ENCODE results near the gene VPS33A. TPM values are rescaled to one million over a fixed set of nuclear protein-coding genes. Genes with fewer than 3 reads are reported as not detected.

The VPS33A gene
- total RNA-seq, 1 donor from 2014 or later: 22.2 TPM

- H3K4me3 Mint-ChIP-seq (ENCODE audit: unreplicated experiment): no peak overlapping the region
- no peak for DNase-seq (ENCODE audit: extremely low spot score, unreplicated experiment)
- H3K36me3 Mint-ChIP-seq (ENCODE audit: unreplicated experiment): no peaks in the 10 kb centered on the region
- no peak for TF ChIP-seq CTCF (IDR thresholded peaks at IDR 0.05)
- peaks cover 12% of the 10 kb centered on the region for H3K27me3 Mint-ChIP-seq (ENCODE audit: unreplicated experiment)
- peaks cover 5% of the 10 kb centered on the region for H3K9me3 Mint-ChIP-seq (ENCODE audit: unreplicated experiment)
- H3K27ac Mint-ChIP-seq (ENCODE audit: unreplicated experiment): no peak overlapping the region
- H3K4me1 Mint-ChIP-seq (ENCODE audit: unreplicated experiment): peaks cover 3% of the 10 kb centered on the region
Measured at GRCh38 chr12:122195405-122195804, 70.9 kb downstream of the VPS33A start.

- Mint-ChIP-seq H3K27ac (ENCODE audit: unreplicated experiment) (no peak overlapping the region), H3K36me3 (ENCODE audit: unreplicated experiment) (no peaks in the 10 kb centered on the region), H3K9me3 (ENCODE audit: unreplicated experiment) (peaks cover 5% of the 10 kb centered on the region), H3K27me3 (ENCODE audit: unreplicated experiment) (peaks cover 12% of the 10 kb centered on the region), H3K4me1 (ENCODE audit: unreplicated experiment) (peaks cover 3% of the 10 kb centered on the region), H3K4me3 (ENCODE audit: unreplicated experiment) (no peak overlapping the region)
- DNase-seq (ENCODE audit: extremely low spot score, unreplicated experiment): no peak
- no peak for TF ChIP-seq CTCF (IDR thresholded peaks at IDR 0.05)
Measured at GRCh38 chr12:122194804-122195203, 71.5 kb downstream of the VPS33A start.

- TF ChIP-seq CTCF (IDR thresholded peaks at IDR 0.05): no peak
- H3K9me3 Mint-ChIP-seq (ENCODE audit: unreplicated experiment): peaks cover 5% of the 10 kb centered on the region
- H3K4me3 Mint-ChIP-seq (ENCODE audit: unreplicated experiment): no peak overlapping the region
- H3K27ac Mint-ChIP-seq (ENCODE audit: unreplicated experiment): no peak overlapping the region
- H3K4me1 Mint-ChIP-seq (ENCODE audit: unreplicated experiment): no peaks in the 10 kb centered on the region
- H3K27me3 Mint-ChIP-seq (ENCODE audit: unreplicated experiment): peaks cover 12% of the 10 kb centered on the region
- DNase-seq (ENCODE audit: extremely low spot score, unreplicated experiment): no peak
- H3K36me3 Mint-ChIP-seq (ENCODE audit: unreplicated experiment): no peaks in the 10 kb centered on the region
Measured at GRCh38 chr12:122192441-122192840, 73.9 kb downstream of the VPS33A start.

GRCh38 chr12:122190842-122191668, 75.2 kb downstream of the VPS33A start:
- peaks cover 5% of the 10 kb centered on the region for H3K9me3 Mint-ChIP-seq (ENCODE audit: unreplicated experiment)
- H3K36me3 Mint-ChIP-seq (ENCODE audit: unreplicated experiment): no peaks in the 10 kb centered on the region
- H3K4me3 Mint-ChIP-seq (ENCODE audit: unreplicated experiment): no peak overlapping the region
- peak; percentile 74 for TF ChIP-seq CTCF (IDR thresholded peaks at IDR 0.05)
- no peak for DNase-seq (ENCODE audit: extremely low spot score, unreplicated experiment)
- H3K27ac Mint-ChIP-seq (ENCODE audit: unreplicated experiment): no peak overlapping the region
- no peaks in the 10 kb centered on the region for H3K4me1 Mint-ChIP-seq (ENCODE audit: unreplicated experiment)
- peaks cover 12% of the 10 kb centered on the region for H3K27me3 Mint-ChIP-seq (ENCODE audit: unreplicated experiment)

- H3K27ac Mint-ChIP-seq (ENCODE audit: unreplicated experiment): no peak overlapping the region
- no peak for DNase-seq (ENCODE audit: extremely low spot score, unreplicated experiment)
- H3K36me3 Mint-ChIP-seq (ENCODE audit: unreplicated experiment): no peaks in the 10 kb centered on the region
- TF ChIP-seq CTCF (IDR thresholded peaks at IDR 0.05): no peak
- no peaks in the 10 kb centered on the region for H3K9me3 Mint-ChIP-seq (ENCODE audit: unreplicated experiment)
- peaks cover 8% of the 10 kb centered on the region for H3K27me3 Mint-ChIP-seq (ENCODE audit: unreplicated experiment)
- H3K4me1 Mint-ChIP-seq (ENCODE audit: unreplicated experiment): no peaks in the 10 kb centered on the region
- no peak overlapping the region for H3K4me3 Mint-ChIP-seq (ENCODE audit: unreplicated experiment)
Measured at GRCh38 chr12:122189626-122190475, 76.4 kb downstream of the VPS33A start.

All from osteocyte (in vitro differentiated cells).